Thyroid gland (tissue), 4 donors: Measurements from ENCODE around the gene C19orf25. TPM values are rescaled to one million over a fixed set of nuclear protein-coding genes. Genes with fewer than 3 reads are reported as not detected.
A peak's percentile ranks its signal among the peaks of the same experiment; 100 is the strongest.

ENCODE experiments used
- DNase-seq, 2 donors: peaks; one replicate each; pipeline ENCODE4 v3.0.0-alpha.2; 2019
- H3K27ac ChIP-seq, 3 donors: fragments of 200-600 bp; sonication (generic); 1 replicate in 2 of 3; 2 replicates in 1 of 3; pipeline ENCODE4 v1.5.1; 2016 to 2019; ENCODE audit warnings: mild to moderate bottlenecking in 1 of 3, moderate library complexity in 1 of 3
- H3K27me3 ChIP-seq: fragments of 200-600 bp; sonication (generic); one replicate; pipeline ENCODE4 v1.5.1; 2019
- H3K36me3 ChIP-seq, 2 donors: fragments of 200-600 bp; sonication (generic); one replicate each; pipeline ENCODE4 v1.5.1; 2016 to 2019
- H3K4me1 ChIP-seq, 2 donors: fragments of 200-600 bp; sonication (generic); one replicate each; pipeline ENCODE4 v1.5.1; 2017 to 2019
- H3K4me3 ChIP-seq, 3 donors: fragments of 200-600 bp; sonication (generic); replicated peaks in 1 of 3; 1 replicate in 2 of 3; 2 replicates in 1 of 3; pipeline ENCODE4 v1.5.1; 2016; ENCODE audit warnings: mild to moderate bottlenecking in 1 of 3
- H3K9me3 ChIP-seq: fragments of 200-600 bp; sonication (generic); one replicate; pipeline ENCODE4 v1.5.1; 2017
- CTCF ChIP-seq, 6 experiments: fragments of 200-600 bp in 3 of 6; fragments of 450-650 bp in 3 of 6; sonication (generic) in 3 of 6; IDR thresholded peaks; one replicate each; pipeline ENCODE4 v1.5.1; 2016 to 2019; ENCODE audit warnings: antibody characterized with exemption in 6 of 6, mild to moderate bottlenecking in 2 of 6, inconsistent platforms in 1 of 6, moderate library complexity in 1 of 6
- POLR2A ChIP-seq, 2 donors: fragments of 450-650 bp; IDR thresholded peaks; one replicate each; pipeline ENCODE4 v1.6.1; 2017; ENCODE audit warnings: antibody characterized with exemption in 2 of 2, mild to moderate bottlenecking in 2 of 2, moderate library complexity in 1 of 2
- WGBS, 2 donors: methylation state at CpG; one replicate each; pipeline ENCODE4 v1.1.5; 2017; 5-methylcytosine and 5-hydroxymethylcytosine counted together
- intact Hi-C: fragments of 100-400 bp; cut with DNase I; formaldehyde crosslinking; loops from one replicate; pipeline ENCODE4 v1.15.1; 2023
- total RNA-seq, 4 donors: library from RNA; depleted of rRNA; stranded (reverse); fragments of >200 nt; gene quantifications; one replicate each; pipeline ENCODE4 v1.2.3, GENCODE V29; 2016

C19orf25 gene
- total RNA-seq, 4 donors from 2014 or later = 47.0 to 64.9 (median 56.5) TPM

GRCh38 chr19:1489463-1490310 lies 10.7 kb upstream of the C19orf25 start:
- TF ChIP-seq CTCF (IDR thresholded peaks at IDR 0.05) (no peak), POLR2A (IDR thresholded peaks at IDR 0.05) (no peak)
- Histone ChIP-seq H3K27me3 (no peaks in the 10 kb centered on the region), H3K4me3 (peak overlapping the region in 2 of 3 donors; percentile 42 to 47), H3K9me3 (no peaks in the 10 kb centered on the region), H3K4me1 (peaks cover 12 to 14% of the 10 kb centered on the region in 2 donors), H3K27ac (peak overlapping the region in 2 of 3 donors; percentile 2 to 26), H3K36me3 (no peaks in the 10 kb centered on the region)
- intact Hi-C loops = no loop called here
- WGBS, 2 donors = 33 to 62% methylated on average over 10 to 22 of the region's 37 CpGs
- no peak for DNase-seq

GRCh38 chr19:1488282-1488601 lies 9.2 kb upstream of the C19orf25 start:
- no peak for DNase-seq
- Histone ChIP-seq H3K27me3 (no peaks in the 10 kb centered on the region), H3K27ac (no peak overlapping the region), H3K36me3 (no peaks in the 10 kb centered on the region), H3K4me3 (no peak overlapping the region), H3K9me3 (no peaks in the 10 kb centered on the region), H3K4me1 (peaks cover 12 to 14% of the 10 kb centered on the region in 2 donors)
- 92 to 98% methylated on average over 10 to 11 of the region's 11 CpGs for WGBS, 2 donors
- TF ChIP-seq CTCF (IDR thresholded peaks at IDR 0.05) = no peak
- TF ChIP-seq POLR2A (IDR thresholded peaks at IDR 0.05) = no peak
- intact Hi-C loops = no loop called here

- peaks cover 12 to 14% of the 10 kb centered on the region in 2 donors for H3K4me1 ChIP-seq
- no peak overlapping the region for H3K27ac ChIP-seq
- no peak for DNase-seq
- WGBS, 2 donors = 93 to 94% methylated on average over 14 to 25 of the region's 40 CpGs
- H3K36me3 ChIP-seq = no peaks in the 10 kb centered on the region
- no peak overlapping the region for H3K4me3 ChIP-seq
- TF ChIP-seq CTCF (IDR thresholded peaks at IDR 0.05) = no peak
- TF ChIP-seq POLR2A (IDR thresholded peaks at IDR 0.05) = no peak
- no peaks in the 10 kb centered on the region for H3K27me3 ChIP-seq
- intact Hi-C loops = no loop called here
- no peaks in the 10 kb centered on the region for H3K9me3 ChIP-seq
Observed at GRCh38 chr19:1487576-1488281, 8.7 kb upstream of the C19orf25 start.

- WGBS, 2 donors = 91 to 98% methylated on average over 28 to 38 of the region's 56 CpGs
- peaks cover 12 to 14% of the 10 kb centered on the region in 2 donors for H3K4me1 ChIP-seq
- intact Hi-C loops = no loop called here
- H3K36me3 ChIP-seq = no peaks in the 10 kb centered on the region
- DNase-seq = no peak
- H3K27me3 ChIP-seq = no peaks in the 10 kb centered on the region
- no peak for TF ChIP-seq POLR2A (IDR thresholded peaks at IDR 0.05)
- TF ChIP-seq CTCF (IDR thresholded peaks at IDR 0.05) = no peak
- H3K4me3 ChIP-seq = no peak overlapping the region
- H3K27ac ChIP-seq = no peak overlapping the region
- no peaks in the 10 kb centered on the region for H3K9me3 ChIP-seq
Observed at GRCh38 chr19:1486720-1487575, 7.9 kb upstream of the C19orf25 start.
